MCF 10A (cell line): ENCODE measurements around the gene ZNF681. TPM values are rescaled to one million over a fixed set of nuclear protein-coding genes. Genes with fewer than 3 reads are reported as not detected.
"Not testable (repeated sequence)": the region's sequence is repeated elsewhere in the genome, so short reads cannot be mapped to it uniquely, and the experiment has no call there.

Source experiments
- BruUV-seq: library from RNA; stranded (reverse); fragments of 400-500 nt; replicated peaks from 2 replicates; lab custom pipeline; 2021; lab: Mats Ljungman, UMichigan
- CTCF ChIA-PET: fragments of 300-600 bp; sonication (Branson Sonifier 250); formaldehyde crosslinking; extraction: SDS; loops from one replicate; lab custom pipeline; 2021; ENCODE audit warnings: antibody characterized with exemption, inconsistent platforms; lab: Yijun Ruan, JAX
- POLR2A ChIA-PET: fragments of 300-600, 350-650 bp; sonication (Branson Sonifier 250); formaldehyde crosslinking; extraction: SDS; loops from one replicate; lab custom pipeline; 2020; ENCODE audit warnings: antibody characterized with exemption, inconsistent platforms; lab: Yijun Ruan, JAX
- DNase-seq: peaks from one replicate; pipeline ENCODE4 v3.0.0-alpha.2; 2018; ENCODE audit not compliant: unreplicated experiment
- H3K27ac Mint-ChIP-seq: one replicate; pipeline ENCODE4 v1.8.0; 2022; ENCODE audit warnings: mild to moderate bottlenecking, low read depth, mixed read lengths; ENCODE audit not compliant: unreplicated experiment
- H3K27me3 Mint-ChIP-seq: one replicate; pipeline ENCODE4 v1.8.0; 2022; ENCODE audit warnings: mixed read lengths; ENCODE audit not compliant: insufficient read depth, unreplicated experiment
- H3K36me3 Mint-ChIP-seq: one replicate; pipeline ENCODE4 v1.8.0; 2022; ENCODE audit warnings: mild to moderate bottlenecking, moderate library complexity, mixed read lengths; ENCODE audit not compliant: insufficient read depth, unreplicated experiment
- H3K4me1 Mint-ChIP-seq: one replicate; pipeline ENCODE4 v1.8.0; 2022; ENCODE audit warnings: mixed read lengths; ENCODE audit not compliant: insufficient read depth, unreplicated experiment
- H3K4me3 Mint-ChIP-seq: one replicate; pipeline ENCODE4 v1.8.0; 2022; ENCODE audit warnings: mild to moderate bottlenecking, moderate library complexity, mixed read lengths; ENCODE audit not compliant: unreplicated experiment
- H3K9me3 Mint-ChIP-seq: one replicate; pipeline ENCODE4 v1.8.0; 2022; ENCODE audit warnings: mixed read lengths; ENCODE audit not compliant: unreplicated experiment
- CTCF ChIP-seq: fragments of 200-600 bp; IDR thresholded peaks from one replicate; pipeline ENCODE4 v1.8.0; 2022; ENCODE audit warnings: antibody characterized with exemption, mild to moderate bottlenecking; ENCODE audit not compliant: unreplicated experiment
- intact Hi-C: fragments of 100-400 bp; cut with micrococcal nuclease; formaldehyde crosslinking; loops from 2 replicates; pipeline ENCODE4 v1.14.1; 2022
- total RNA-seq: library from RNA; stranded (reverse); gene quantifications from 2 replicates; pipeline ENCODE4 v1.2.3, GENCODE V29; 2022

The ZNF681 gene
- total RNA-seq, 1 experiment from 2014 or later, result not detected

DNA sequence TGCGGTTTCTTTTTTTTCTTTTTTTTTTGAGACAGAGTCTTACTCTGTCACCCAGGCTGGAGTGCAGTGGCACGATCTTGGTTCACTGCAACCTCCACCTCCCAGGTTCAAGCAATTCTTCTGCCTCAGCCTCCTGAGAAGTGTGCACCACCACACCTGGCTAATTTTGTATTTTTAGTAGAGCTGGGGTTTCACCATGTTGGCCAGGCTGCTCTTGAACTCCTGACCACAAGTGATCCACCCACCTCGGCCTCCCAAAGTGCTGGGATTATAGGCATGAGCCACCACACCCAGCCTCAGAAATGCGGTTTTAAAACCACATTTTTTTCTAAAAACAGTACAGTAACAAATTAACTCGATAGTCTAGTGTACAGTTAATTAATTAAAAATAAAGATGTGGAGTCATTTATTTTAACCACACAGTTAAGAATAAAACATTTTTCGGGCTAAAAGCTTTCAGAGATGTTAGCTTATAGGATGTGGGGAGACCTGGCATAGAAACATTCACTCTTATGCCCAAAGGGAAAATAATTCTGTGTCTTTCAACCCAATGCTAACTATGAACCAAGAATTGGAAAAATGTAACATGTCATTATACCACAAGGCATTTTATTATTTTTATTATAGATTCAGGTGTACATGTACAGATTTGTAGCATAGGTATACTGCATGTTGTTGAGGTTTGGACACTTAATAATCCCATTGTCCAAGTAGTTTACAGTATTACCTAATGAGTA is 27.8 kb downstream of the ZNF681 start:
- H3K27ac Mint-ChIP-seq, H3K4me3 Mint-ChIP-seq, intact Hi-C loops, DNase-seq, H3K27me3 Mint-ChIP-seq, H3K36me3 Mint-ChIP-seq, H3K4me1 Mint-ChIP-seq, CTCF ChIA-PET, H3K9me3 Mint-ChIP-seq, BruUV-seq, POLR2A ChIA-PET: not testable (repeated sequence)

GRCh38 chr19:23724161-23724560 is 34.5 kb downstream of the ZNF681 start:
- CTCF ChIA-PET, result interaction anchor here (0.7 kb wide), 1 partner anchor 605 kb away, joined by 4 read pairs; no protein-coding TSS in a partner anchor
- BruUV-seq, H3K4me3 Mint-ChIP-seq, H3K9me3 Mint-ChIP-seq, H3K27me3 Mint-ChIP-seq, POLR2A ChIA-PET, H3K36me3 Mint-ChIP-seq, H3K27ac Mint-ChIP-seq, intact Hi-C loops, H3K4me1 Mint-ChIP-seq, DNase-seq: not testable (repeated sequence)

DNA sequence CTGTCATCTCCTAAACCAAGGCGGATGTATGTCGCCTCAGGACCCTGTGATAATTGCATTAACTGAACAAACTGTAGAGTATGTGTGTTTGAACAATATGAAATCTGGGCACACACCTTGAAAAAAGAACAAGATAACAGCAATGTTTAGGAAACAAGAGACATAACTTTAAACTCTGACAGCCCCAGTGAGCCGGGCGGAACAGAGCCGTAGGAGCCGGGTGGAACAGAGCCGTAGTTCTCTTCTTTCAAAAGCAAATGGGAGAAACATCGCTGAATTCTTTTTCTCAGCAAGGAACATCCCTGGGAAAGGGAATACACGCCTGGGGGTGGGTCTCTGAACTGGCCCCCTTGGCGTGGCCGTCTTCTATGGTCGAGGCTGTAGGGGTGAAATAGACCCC is 39.9 kb downstream of the ZNF681 start:
- POLR2A ChIA-PET, result no interaction called here
- Mint-ChIP-seq H3K27me3 (no peaks in the 10 kb centered on the region), H3K27ac (no peak overlapping the region), H3K36me3 (no peaks in the 10 kb centered on the region), H3K9me3 (peaks cover 23% of the 10 kb centered on the region), H3K4me3 (no peak overlapping the region), H3K4me1 (no peaks in the 10 kb centered on the region)
- DNase-seq, result no peak
- intact Hi-C loops, result no loop called here
- CTCF ChIA-PET, result no interaction called here
- no peak for TF ChIP-seq CTCF
- no TSS peak for BruUV-seq

GRCh38 chr19:23716792-23717191 is 41.9 kb downstream of the ZNF681 start:
- H3K27ac Mint-ChIP-seq, result no peak overlapping the region
- H3K27me3 Mint-ChIP-seq, result no peaks in the 10 kb centered on the region
- ChIA-PET POLR2A (no interaction called here), CTCF (no interaction called here)
- intact Hi-C loops, result no loop called here
- no peak for TF ChIP-seq CTCF
- DNase-seq, result no peak
- no TSS peak for BruUV-seq
- H3K4me1 Mint-ChIP-seq, result no peaks in the 10 kb centered on the region
- no peak overlapping the region for H3K4me3 Mint-ChIP-seq
- H3K36me3 Mint-ChIP-seq, result no peaks in the 10 kb centered on the region
- H3K9me3 Mint-ChIP-seq, result peaks cover 22% of the 10 kb centered on the region

- DNase-seq, result no peak
- H3K9me3 Mint-ChIP-seq, result no peaks in the 10 kb centered on the region
- POLR2A ChIA-PET, result no interaction called here
- H3K36me3 Mint-ChIP-seq, result no peaks in the 10 kb centered on the region
- intact Hi-C loops, result no loop called here
- no peak overlapping the region for H3K27ac Mint-ChIP-seq
- no peak overlapping the region for H3K4me3 Mint-ChIP-seq
- BruUV-seq, result no TSS peak
- H3K4me1 Mint-ChIP-seq, result no peaks in the 10 kb centered on the region
- CTCF ChIA-PET, result no interaction called here
- no peaks in the 10 kb centered on the region for H3K27me3 Mint-ChIP-seq
- TF ChIP-seq CTCF, result no peak
Observed at GRCh38 chr19:23709347-23709746, 49.3 kb downstream of the ZNF681 start.
